Activated CD4-positive, alpha-beta T cell treated with anti-CD3 and anti-CD28 coated beads for 48 hours (primary cell): Measurements from ENCODE around the gene FTSJ1.

Source experiments
- DNase-seq: peaks from one replicate; pipeline ENCODE4 v3.0.0-alpha.2; 2020

Gene FTSJ1

GRCh38 chrX:48471504-48471903, 4.5 kb upstream of the FTSJ1 start:
- DNase-seq = no peak

DNA sequence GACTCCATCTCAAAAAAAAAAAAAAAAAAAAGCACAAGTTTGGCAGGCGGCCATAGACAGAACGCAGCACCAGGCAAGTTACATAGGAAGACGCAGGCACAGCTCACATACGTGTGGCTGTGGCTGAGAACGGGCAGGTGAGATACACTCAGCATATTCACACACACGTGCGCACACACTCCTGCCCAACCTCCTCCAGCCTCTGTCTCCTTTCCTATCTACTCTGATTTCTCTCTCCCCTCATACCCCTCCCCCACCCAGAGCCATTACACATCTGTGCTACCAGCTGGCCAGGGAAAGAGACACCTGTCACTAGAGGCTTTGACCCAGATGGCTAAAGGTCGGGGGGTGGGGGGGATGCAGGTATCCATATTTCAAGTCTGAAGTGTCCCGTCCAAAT, 3.8 kb upstream of the FTSJ1 start:
- DNase-seq = no peak

DNA sequence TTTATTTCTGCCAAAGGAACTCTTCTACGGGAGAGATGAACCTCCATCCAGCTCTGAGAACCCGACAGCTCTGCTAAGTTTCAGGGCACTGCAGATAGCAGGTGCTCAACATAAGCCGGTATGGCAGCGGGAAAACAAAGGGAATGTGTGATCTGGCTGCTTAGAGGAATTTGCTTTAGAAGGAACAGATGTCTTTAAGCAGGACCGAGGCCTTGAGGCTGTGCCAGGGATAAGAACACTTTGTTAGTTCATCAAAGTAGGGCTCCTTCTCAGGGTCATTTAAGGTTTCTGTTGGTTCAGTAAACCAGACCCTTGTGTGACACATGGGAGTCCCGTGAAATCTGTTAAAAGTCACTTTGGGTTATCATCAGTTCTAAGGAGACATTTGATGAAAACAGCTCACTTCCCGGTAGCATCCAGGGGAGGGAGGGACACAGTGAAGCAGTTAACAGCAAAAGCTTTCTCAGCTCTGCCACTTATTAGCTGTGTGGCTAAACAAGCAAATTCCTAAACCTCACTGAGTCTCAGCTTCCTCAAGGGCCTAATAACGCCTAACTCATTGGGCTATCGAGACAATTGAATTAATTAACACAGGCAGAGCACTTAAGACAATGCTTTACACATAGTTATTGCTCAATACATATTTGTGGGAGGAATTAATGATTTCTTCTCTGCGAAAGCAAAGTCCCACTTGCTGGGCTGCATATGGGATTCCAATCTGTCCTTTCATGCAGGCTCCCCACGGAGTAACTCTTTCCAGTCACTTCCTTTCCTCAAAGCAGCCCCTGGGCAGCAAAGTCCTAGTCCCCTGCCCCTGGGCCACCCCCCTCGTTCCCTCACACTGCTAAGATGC, 2.9 kb upstream of the FTSJ1 start:
- DNase-seq = no peak

GRCh38 chrX:48473704-48473990, 2.4 kb upstream of the FTSJ1 start:
- no peak for DNase-seq

DNA sequence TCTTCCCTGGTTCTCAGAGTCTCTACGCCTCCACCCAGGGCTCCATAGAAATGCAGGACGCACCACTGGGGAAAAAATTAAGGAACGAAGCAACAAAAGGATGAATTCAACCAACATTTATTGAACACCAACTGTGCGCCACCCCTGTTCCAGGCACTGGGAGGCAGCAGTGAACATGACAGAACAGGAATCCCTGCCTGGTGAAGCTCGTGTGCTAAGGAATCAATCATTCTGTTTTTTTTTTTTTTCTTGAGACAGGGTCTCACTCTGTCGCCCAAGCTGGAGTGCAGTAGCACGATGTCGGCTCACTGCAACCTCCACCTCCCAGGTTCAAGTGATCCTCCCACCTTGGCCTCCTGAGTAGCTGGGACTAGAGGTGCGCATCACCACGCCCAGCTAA, 1.9 kb upstream of the FTSJ1 start:
- DNase-seq = peak; percentile 34

DNA sequence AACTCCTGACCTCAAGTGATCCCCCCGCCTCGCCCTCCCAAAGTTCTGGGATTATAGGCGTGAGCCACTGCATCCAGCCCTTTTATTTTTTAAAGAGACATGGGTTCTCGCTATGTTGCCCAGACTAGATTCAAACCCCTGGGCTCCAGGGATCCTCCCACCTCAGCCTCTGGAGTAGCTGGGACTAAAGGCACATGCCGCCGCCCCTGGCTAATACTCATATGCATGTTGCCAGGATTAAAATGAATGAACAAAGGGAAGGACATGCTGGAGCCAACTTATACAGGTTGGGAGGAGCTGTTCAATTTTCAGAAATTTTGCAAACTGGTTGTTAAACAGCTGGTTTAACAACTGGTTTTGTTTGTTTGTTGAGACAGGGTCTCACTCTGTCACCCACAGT, 1.4 kb upstream of the FTSJ1 start:
- no peak for DNase-seq

DNA sequence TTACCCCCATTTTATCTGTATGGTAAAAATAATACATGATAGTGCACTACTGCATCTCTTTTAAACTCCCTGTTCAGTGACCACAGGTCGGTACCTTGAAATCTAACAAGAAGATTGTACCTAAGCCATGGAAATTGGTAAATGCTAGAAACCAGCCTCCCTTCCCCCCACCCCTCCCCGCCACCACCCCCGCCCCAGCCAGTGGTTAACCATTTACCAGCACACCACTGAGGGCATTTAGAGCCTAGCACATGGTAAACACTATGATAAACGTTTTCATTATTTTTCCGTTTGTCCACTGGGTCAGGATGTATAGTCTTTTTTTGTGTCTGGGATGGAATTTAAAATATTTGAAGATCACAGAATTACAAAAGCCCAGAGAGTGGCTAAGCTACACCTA, 703 bp upstream of the FTSJ1 start:
- no peak for DNase-seq

DNA sequence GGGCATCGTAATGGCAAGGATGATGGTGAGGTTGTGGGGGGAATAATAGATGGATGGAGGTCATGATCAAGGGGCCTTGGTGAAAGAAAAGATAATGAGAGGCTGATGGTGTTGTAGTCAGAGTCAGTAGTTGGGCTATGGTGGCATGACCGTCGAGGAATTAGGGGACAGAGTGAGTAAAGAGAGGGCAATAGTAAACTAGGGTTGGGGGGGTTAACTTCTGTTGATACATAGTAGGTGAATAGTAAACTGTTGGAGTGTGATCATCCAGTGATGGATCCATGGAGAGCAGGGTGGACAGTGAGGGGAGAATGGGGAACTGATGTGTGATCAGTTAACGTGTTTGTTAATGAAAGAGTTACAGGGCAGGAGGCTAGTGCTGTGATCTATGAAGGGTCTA, 920 bp downstream of the FTSJ1 start:
- DNase-seq = no peak

GRCh38 chrX:48477960-48478755, 2.2 kb downstream of the FTSJ1 start:
- DNase-seq = no peak

DNA sequence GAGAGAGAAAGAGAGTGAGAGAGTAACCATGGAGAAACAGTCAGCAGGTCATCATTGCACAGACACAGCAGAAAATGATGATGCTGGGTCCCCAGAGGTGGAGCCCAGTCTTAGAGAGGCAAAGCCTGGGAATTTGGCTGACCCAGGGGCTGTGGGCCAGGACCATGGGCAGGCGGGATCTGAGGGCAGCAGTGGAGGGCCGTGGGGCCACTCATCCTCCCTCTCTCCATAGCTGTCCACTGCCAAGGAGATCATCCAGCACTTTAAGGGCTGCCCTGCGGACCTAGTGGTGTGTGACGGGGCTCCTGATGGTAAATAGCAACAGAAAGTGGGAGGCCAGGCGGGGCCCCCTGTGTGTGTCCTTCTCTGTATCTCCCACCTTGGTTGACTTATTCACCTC, 2.8 kb downstream of the FTSJ1 start:
- DNase-seq = no peak

DNA sequence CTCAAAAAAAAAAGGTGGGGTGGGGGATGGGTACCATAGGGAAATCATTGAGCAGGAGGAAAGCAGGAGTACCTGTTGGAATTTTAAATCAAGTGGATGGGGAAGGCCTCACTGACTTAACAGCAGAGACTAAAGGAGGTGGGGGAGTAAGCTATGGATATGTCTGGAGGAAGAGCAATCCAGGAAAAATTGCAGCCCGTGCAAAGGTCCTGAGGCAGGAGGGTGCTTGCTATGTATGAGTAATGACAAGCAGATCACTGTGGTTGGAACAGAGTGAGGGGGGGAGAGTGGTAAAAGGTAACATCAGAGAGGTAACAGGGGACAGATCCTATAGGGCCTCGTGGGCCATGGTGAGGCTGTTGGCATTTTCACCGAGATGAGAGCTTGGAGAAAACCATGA, 4.1 kb downstream of the FTSJ1 start:
- DNase-seq = no peak

DNA sequence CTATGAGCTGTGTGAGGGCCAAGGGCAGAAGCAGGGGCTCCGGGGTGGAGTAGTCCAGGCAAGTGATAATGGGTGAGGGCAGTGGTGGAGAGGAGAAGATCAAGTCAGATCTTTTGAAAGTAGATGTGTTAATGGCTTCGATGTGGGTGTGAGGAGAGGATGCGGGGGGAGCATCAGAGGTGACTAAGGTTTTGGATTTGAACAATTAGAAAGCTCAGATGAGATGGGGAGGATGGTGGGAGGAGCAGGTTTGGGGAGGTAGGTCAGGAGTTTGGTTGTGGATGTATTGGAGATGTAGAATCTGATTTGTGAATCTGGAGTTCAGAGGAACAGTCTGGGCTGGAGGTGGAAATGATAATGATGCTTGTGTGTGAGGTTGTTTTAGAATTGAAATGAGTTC, 4.6 kb downstream of the FTSJ1 start:
- no peak for DNase-seq

- no peak for DNase-seq
Observed at GRCh38 chrX:48482526-48482925, 6.5 kb downstream of the FTSJ1 start.

- no peak for DNase-seq
Observed at GRCh38 chrX:48487362-48487798, 11.4 kb downstream of the FTSJ1 start.

- no peak for DNase-seq
Observed at GRCh38 chrX:48488034-48488433, 12.0 kb downstream of the FTSJ1 start.

DNA sequence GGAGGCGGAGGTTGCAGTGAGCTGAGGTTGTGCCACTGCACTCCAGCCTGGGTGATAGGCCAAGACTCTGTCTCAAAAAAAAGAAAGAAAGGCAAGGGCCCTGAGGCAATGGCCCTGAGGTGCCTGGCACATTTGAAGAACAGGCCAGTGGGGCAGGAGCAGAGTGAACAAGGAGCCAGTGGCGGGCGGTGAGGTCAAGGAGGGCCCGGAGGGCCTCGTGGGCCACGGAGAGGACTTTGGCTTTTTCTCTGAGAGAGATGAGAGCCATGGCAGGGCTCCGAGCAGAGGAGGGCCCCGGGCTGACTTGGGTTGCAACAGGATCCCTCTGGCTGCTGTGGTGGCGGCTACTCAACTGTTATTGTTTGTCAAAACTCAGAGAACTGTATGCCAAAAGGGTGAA, 13.3 kb downstream of the FTSJ1 start:
- DNase-seq = no peak

DNA sequence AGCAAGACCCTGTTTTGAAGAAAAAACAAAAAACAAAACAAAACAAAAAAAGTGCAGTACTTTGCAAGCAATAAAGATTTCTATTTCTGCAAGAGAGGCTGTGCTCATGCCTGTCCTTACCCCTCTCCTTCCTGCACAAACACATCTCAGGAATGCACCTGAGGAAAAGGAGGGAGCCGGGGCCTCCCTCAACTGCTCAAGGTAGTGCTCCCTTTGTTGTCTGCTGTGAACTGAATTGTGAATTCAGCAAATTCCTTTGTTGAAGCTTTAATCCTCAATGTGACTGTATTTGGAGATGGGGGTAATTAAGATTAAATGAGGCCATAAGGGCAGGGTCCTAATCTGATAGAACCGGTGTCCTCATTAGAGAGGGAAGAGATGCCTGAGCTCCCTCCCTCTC, 13.9 kb downstream of the FTSJ1 start:
- DNase-seq = no peak

GRCh38 chrX:48490661-48491060, 14.7 kb downstream of the FTSJ1 start:
- DNase-seq = no peak

DNA sequence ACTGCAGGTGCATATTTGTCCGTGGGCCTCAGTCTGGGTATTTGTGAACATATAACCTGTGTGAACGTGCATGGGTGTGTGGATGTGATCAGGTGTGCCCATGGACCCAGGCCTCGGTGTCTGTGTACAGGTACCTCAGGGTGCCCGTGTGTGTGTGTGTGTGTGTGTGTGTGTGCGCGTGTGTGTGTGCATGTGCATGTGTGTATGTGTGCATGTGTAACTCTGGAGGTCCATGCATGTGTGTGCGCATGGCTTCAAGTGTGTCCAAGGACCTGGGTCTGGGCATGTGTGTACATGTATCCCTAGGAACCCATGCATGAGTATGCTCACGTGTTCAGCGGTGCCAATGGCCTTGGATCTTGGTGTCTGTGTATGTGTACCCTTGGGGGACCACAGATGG, 15.8 kb downstream of the FTSJ1 start:
- no peak for DNase-seq

DNA sequence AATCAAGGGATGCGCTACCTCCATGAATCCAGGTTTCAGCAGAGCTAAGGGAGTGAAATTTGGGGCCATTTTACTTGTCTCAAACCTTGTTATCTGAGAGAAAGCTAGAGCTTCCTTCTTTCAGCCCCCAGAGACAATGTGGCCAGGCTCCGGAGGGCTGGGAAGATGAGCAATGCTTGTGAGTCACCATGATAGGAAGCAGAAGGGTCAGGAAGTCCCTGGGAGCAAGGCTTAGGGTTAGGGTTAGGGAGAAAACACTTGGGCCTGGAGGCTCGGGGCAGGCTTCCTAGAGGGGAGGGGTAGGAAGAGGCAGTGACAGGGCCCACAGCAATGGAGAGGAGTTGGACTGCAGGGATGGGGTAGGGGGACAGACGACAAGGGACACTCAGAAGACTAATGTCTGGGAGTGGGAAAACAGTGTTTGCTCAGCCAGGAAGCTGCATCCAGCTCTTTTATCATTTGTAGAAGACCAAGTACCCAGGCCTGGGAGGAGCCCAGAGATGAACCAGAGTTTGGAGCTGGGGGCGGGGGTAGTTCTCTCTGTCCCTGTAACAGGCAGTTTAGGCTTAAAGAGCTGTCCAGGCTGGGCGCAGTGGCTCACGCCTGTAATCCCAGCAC, 16.4 kb downstream of the FTSJ1 start:
- DNase-seq = no peak

GRCh38 chrX:48493890-48494364, 17.9 kb downstream of the FTSJ1 start:
- DNase-seq = peak; percentile 25

GRCh38 chrX:48496660-48497059, 20.7 kb downstream of the FTSJ1 start:
- no peak for DNase-seq

- no peak for DNase-seq
Observed at GRCh38 chrX:48497871-48498270, 21.9 kb downstream of the FTSJ1 start.

- no peak for DNase-seq
Observed at GRCh38 chrX:48498374-48498809, 22.4 kb downstream of the FTSJ1 start.
